GM06990 (cell line): ENCODE results near the gene POLR1E.
A peak's percentile ranks its signal among the peaks of the same experiment; 100 is the strongest.
"Not testable (repeated sequence)": the region's sequence is repeated elsewhere in the genome, so short reads cannot be mapped to it uniquely, and the experiment has no call there.

ENCODE experiments used
- DNase-seq: peaks from one replicate; pipeline ENCODE4 v3.0.0-alpha.2; 2011; ENCODE audit not compliant: insufficient read length; ENCODE audit errors: extremely low read depth
- H3K27me3 ChIP-seq: replicated peaks from 2 replicates; pipeline ENCODE4 v1.6.0; 2011; ENCODE audit warnings: low read length; ENCODE audit not compliant: control insufficient read depth, insufficient read depth
- H3K36me3 ChIP-seq: 2 replicates; pipeline ENCODE4 v1.5.1; 2011; ENCODE audit warnings: low read length; ENCODE audit not compliant: control insufficient read depth, insufficient read depth
- H3K4me3 ChIP-seq: replicated peaks from 2 replicates; pipeline ENCODE4 v1.5.1; 2011; ENCODE audit warnings: low read depth, mild to moderate bottlenecking, control low read depth, low read length
- CTCF ChIP-seq: IDR thresholded peaks from 2 replicates; pipeline ENCODE4 v1.5.1; 2011; ENCODE audit warnings: low read length, control low read depth, mild to moderate bottlenecking, inconsistent platforms; ENCODE audit not compliant: insufficient read depth, poor library complexity, severe bottlenecking

POLR1E gene

GRCh38 chr9:37507566-37508134 is 21.9 kb downstream of the POLR1E start:
- Histone ChIP-seq H3K36me3 (peaks cover 25% of the 10 kb centered on the region), H3K27me3 (no peaks in the 10 kb centered on the region), H3K4me3 (no peak overlapping the region)
- DNase-seq: no peak
- no peak for TF ChIP-seq CTCF

- no peak for TF ChIP-seq CTCF
- no peak for DNase-seq
- no peaks in the 10 kb centered on the region for H3K27me3 ChIP-seq
- no peak overlapping the region for H3K4me3 ChIP-seq
- peaks cover 24% of the 10 kb centered on the region for H3K36me3 ChIP-seq
These were observed 22.5 kb downstream of the POLR1E start for GRCh38 chr9:37508135-37508833.

- no peak for DNase-seq
- Histone ChIP-seq H3K36me3 (peaks cover 21% of the 10 kb centered on the region), H3K4me3 (no peak overlapping the region), H3K27me3 (no peaks in the 10 kb centered on the region)
- TF ChIP-seq CTCF: no peak
These were observed 23.1 kb downstream of the POLR1E start for GRCh38 chr9:37508834-37509206.

GRCh38 chr9:37509536-37509935 is 23.8 kb downstream of the POLR1E start:
- Histone ChIP-seq H3K4me3 (no peak overlapping the region), H3K36me3 (peaks cover 17% of the 10 kb centered on the region), H3K27me3 (no peaks in the 10 kb centered on the region)
- no peak for DNase-seq
- TF ChIP-seq CTCF: no peak

GRCh38 chr9:37510053-37510452 is 24.3 kb downstream of the POLR1E start:
- not testable (repeated sequence) for H3K27me3 ChIP-seq, H3K4me3 ChIP-seq, DNase-seq
- H3K36me3 ChIP-seq: peaks cover 15% of the 10 kb centered on the region

GRCh38 chr9:37511016-37512010 is 25.6 kb downstream of the POLR1E start:
- Histone ChIP-seq H3K4me3 (no peak overlapping the region), H3K36me3 (peaks cover 18% of the 10 kb centered on the region), H3K27me3 (no peaks in the 10 kb centered on the region)
- peak; percentile 55 for TF ChIP-seq CTCF
- no peak for DNase-seq
